C4-2B (cell line): ENCODE measurements around the gene THAP8.

Experiments
- H3K27ac ChIP-seq: fragments of 450-650 bp; 2 replicates; pipeline ENCODE4 v1.5.1; 2017
- ZFX ChIP-seq: fragments of 450-650 bp; IDR thresholded peaks from 2 replicates; pipeline ENCODE4 v1.6.1; 2017
- TF ChIP-seq, protein P1 (sequence below): fragments of 450-650 bp; conservative IDR thresholded peaks from 2 replicates; pipeline ENCODE4 v1.5.1; 2017; ENCODE audit warnings: mild to moderate bottlenecking

Gene THAP8

DNA sequence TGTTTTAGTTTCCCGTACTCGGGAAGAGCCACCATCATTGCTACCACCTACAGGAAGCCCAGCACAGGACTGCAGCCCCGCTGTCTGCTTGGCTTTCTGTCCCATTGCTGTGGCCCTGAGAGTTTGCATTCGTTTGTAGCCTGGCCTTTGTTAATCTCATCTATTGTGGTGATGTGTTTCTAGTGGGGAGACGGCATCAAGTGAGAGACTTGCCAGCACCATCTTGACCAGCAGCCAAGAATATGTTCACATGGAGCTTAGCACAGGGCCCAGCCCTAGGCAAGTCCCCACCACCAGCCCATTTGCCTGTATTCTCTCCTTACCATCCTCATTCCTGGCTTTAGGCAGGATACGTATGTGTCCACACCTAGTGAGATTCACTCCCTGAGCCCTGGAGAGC lies 39.6 kb upstream of the THAP8 start:
- no peak overlapping the region for H3K27ac ChIP-seq
- TF ChIP-seq, protein P1, sequence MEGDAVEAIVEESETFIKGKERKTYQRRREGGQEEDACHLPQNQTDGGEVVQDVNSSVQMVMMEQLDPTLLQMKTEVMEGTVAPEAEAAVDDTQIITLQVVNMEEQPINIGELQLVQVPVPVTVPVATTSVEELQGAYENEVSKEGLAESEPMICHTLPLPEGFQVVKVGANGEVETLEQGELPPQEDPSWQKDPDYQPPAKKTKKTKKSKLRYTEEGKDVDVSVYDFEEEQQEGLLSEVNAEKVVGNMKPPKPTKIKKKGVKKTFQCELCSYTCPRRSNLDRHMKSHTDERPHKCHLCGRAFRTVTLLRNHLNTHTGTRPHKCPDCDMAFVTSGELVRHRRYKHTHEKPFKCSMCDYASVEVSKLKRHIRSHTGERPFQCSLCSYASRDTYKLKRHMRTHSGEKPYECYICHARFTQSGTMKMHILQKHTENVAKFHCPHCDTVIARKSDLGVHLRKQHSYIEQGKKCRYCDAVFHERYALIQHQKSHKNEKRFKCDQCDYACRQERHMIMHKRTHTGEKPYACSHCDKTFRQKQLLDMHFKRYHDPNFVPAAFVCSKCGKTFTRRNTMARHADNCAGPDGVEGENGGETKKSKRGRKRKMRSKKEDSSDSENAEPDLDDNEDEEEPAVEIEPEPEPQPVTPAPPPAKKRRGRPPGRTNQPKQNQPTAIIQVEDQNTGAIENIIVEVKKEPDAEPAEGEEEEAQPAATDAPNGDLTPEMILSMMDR = no peak
- TF ChIP-seq ZFX = no peak

DNA sequence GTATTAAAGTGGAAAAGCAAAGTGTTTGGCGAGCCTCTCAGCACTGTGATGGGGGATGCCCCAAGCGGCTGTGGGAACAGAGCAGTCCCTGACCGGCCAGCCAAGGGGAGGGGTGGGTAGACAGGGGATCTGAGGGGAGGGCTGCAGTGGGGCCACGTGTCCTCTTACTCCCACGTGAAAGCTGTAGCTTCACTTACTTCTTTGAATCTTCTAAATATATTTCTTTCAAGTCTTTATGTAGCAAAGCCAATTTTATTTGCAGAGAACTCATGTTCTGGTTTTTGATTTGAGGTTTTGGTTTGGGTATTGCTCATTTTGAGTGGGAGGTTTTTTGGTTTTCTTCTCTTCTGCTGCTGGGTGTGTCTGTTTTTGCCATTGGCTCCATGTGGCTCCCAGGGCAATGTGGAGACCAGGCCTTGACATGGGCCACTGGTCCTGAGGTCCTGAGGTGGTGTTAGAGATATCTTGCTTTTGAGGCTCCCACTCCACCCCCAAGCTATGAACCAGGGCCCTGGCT lies 39.1 kb upstream of the THAP8 start:
- H3K27ac ChIP-seq = no peak overlapping the region
- TF ChIP-seq, protein P1 = no peak
- TF ChIP-seq ZFX = no peak

DNA sequence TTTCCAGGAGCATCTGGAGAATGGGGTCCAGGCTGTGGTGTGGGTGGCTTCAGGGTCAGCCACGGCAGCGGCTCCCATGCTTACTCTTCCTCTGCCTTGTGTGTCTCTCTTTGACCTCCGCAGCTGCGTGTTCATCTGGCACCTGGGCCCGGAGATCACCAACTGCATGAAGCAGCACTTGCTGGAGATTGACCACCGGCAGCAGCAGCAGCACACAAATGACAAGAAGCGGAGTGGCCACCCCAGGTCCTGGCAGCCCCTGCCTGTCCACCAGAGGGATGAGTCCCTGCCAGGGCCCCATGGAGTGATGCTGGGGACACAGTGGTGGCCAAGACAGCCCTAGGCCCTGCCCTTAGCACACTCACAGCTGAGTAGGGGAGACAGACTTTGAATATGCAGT lies 38.5 kb upstream of the THAP8 start:
- TF ChIP-seq, protein P1 = no peak
- TF ChIP-seq ZFX = no peak

DNA sequence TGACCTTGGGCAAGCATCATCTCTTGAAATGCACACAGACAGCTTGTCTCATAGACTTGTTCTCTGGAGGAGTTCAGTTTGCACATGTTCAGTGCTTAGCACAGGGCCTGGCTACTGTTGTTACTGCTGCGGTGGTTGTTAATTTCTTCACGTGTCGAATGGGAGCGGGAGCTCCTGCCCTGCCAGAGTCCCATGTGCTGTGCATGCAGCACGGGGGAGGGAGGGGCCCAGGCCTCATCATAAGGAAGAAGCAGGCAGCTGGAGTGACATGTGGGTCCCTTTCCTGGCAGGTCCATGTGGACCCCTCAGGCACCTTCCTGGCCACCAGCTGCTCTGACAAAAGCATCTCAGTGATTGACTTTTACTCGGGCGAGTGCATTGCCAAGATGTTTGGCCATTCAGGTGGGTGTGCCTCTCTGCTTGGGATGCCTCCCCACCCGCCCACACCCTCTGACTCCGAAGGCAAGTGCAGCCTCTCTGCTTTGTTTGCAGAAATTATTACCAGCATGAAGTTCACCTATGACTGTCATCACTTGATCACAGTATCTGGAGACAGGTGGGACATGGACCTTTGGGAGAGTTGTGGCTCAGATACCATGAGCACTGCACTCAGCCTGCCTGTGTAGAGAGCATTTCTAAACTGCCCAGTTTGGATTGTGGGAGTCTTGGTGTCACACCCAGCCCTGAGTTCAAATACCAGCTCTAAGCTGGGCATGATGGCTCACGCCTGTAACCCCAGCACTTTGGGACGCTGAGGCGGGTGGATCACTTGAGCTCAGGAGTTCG lies 37.0 kb upstream of the THAP8 start:
- TF ChIP-seq, protein P1 = no peak
- no peak for TF ChIP-seq ZFX
- no peak overlapping the region for H3K27ac ChIP-seq

More for the DNA sequence above, 38.5 kb upstream of the THAP8 start:
- H3K27ac ChIP-seq = no peak overlapping the region

DNA sequence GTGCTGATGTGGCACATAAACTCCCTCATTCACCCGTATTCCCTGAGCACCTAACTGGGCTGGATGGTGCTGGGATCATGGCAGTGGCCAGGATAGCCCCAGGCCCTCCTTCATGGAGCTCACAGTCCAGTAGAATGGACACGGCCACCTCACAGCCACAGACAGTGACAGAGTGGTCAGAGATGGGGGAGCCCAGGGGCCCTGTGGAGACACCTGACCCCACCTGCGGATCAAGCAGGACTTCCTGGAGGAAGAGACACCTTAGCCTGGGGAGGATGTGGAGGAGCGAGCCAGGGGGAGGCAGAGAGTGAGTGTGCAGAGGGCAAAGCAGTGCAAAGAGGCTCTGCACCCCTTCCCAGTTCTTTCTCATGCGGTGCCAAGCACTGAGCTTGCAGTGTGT lies 35.8 kb upstream of the THAP8 start:
- no peak for TF ChIP-seq ZFX
- TF ChIP-seq, protein P1 = no peak
- no peak overlapping the region for H3K27ac ChIP-seq

DNA sequence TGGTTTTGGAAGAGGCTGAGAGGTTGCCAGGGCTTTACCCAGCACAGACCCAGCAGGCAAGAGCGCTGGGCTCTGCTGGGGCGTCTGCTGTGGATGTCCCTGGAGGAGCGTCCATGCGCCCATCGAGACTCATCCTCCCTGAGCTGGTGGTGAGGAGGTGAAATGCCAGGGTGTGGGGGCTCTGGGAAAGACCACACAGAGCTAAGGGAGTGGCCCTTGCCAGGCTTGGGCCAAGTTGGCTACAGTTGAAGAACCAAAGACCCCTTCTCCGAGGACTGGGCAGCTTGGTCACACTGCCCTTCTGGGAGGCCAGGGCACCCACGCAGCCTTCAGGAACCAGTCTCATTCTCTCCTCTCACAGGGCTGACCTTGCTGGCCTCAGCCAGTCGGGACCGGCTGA lies 32.2 kb upstream of the THAP8 start:
- H3K27ac ChIP-seq = no peak overlapping the region
- TF ChIP-seq ZFX = no peak
- TF ChIP-seq, protein P1 = no peak

DNA sequence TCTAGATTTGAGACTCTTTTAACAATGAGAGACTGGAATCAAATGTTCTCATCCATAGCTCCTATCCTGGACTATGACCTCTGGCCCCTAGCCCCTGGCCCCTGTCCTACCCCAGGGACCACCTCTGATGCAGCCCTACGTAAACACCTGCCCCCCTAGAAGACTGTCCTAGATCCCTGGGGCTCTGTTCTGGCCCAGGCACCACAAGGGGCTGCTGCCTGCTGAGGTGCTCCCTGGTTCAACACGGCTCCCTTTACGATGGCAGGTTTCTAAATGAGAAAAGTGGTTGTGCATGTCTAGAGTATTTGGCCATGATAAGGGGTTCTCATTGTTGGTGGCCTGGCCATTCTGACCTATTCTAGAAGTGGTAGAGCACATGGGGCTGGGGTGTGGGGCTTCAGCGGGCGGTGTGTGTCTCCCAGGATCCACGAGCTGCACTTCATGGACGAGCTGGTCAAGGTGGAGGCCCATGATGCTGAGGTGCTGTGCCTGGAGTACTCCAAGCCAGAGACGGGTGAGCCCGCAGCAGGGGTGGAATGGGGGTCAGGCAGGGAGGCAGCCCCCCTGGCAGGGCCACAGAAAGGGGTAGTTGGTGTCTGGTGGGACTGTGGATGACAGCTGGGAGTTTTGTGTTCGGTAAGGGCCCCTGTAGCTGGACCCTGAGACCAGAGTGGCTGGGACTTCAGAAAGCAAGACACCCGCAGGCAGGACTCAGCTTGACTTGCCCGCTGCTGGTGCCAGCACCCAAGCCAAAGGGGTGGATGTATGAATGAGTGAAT lies 30.3 kb upstream of the THAP8 start:
- TF ChIP-seq, protein P1 = no peak
- no peak for TF ChIP-seq ZFX
- no peak overlapping the region for H3K27ac ChIP-seq
